Measurements from ENCODE around the gene AKT2. TPM values are rescaled to one million over a fixed set of nuclear protein-coding genes. Genes with fewer than 3 reads are reported as not detected.

AKT2 gene
- 58.4 and 64.4 TPM in 2 replicates for total RNA-seq (ENCODE audit: low replicate concordance)

DNA sequence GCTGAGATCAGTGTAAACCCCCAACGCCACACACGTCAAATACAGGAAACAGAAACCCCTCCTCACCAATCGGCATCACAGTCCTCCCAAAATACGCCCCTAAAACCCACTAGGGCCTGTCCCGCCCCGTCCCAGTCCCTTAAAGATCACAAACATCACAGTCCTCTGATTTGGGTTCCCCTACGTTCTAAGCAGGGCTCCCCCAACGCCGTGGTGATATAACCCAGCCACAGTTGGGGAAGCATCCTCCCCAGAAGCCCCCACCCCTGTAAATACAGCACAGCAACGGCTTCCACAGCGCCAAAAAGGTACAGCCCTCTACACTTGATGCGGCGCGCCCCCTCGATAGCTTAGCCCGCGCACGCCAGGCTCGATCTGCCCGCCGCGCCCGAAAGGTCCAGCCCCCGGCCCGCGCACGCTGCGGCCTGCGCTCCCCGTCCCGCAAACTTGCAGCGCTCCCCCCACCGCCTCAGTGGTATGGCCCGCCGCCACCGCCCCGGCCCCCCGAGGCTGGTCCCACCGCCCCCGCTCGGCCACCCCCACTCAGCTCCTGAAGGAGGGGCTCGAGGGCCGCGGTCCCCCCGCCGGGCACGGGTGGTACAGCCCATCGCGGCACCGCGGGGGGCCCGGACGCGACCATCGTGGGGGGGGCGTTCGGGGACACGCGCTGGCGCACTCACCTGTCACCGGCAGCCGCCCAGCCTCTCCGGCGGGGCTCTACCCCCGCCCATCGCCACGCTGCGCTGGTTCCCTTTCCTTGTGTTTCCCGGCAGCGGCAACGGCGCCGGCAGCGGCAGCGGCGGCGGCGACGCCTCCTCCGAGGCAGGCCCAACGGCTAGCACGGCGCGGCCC, at the start of gene AKT2:
Gene AKT2, minus strand, starts transcription at position 845 of the 852 bp plus-strand sequence. CDS start 20,078 bp downstream, outside the sequence.

DNA sequence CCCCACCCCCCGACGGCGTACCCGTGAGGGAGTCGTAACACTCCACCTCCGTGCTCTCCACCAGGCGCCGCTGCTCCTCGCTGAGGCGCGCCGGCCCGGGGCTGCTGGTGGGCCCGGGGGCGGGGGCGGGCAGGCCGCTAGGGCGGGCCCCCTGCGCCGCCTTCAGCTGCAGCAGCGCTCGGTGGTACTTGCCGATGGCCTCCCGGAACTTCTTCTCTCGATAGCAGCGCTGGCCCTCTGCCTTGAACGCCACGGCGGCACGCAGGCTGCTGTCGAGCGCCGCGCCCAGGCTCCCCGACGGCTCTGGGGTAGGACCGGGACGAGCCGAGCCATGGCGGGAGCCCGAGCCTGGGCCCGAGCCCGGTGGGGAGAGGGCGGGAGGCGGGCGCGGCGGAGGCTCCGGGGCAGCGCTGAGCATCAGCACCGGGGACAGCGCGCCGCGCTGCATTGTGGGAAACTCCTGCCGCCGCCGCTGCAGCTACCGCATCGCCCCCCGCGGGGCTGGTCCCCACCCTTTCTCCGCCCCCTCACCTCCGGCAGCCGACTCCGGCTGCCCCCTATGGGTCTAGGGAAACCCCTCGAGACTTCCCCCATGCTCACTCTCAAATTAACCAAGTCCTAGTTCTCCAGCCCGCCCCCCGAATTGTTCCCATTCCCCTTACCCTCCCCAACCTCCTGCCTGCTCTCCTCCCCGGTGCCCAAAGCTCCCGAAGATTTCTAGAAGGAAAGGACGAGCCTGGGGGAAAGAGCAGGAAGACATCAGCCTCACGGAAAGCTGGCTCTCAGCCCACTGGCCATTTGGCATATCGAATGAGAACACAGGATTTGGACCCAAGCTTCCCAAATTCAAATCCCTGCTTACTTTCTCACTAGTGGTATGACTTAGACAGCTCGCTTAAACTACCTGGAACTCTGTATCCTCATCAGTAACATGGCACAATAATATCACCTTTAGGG, 66.9 kb downstream of the AKT2 start, which contains the start of gene TTC9B:
Gene TTC9B, minus strand, starts transcription at position 451 of the 957 bp plus-strand sequence. Its CDS starts 3 bp downstream, at position 448.

DNA sequence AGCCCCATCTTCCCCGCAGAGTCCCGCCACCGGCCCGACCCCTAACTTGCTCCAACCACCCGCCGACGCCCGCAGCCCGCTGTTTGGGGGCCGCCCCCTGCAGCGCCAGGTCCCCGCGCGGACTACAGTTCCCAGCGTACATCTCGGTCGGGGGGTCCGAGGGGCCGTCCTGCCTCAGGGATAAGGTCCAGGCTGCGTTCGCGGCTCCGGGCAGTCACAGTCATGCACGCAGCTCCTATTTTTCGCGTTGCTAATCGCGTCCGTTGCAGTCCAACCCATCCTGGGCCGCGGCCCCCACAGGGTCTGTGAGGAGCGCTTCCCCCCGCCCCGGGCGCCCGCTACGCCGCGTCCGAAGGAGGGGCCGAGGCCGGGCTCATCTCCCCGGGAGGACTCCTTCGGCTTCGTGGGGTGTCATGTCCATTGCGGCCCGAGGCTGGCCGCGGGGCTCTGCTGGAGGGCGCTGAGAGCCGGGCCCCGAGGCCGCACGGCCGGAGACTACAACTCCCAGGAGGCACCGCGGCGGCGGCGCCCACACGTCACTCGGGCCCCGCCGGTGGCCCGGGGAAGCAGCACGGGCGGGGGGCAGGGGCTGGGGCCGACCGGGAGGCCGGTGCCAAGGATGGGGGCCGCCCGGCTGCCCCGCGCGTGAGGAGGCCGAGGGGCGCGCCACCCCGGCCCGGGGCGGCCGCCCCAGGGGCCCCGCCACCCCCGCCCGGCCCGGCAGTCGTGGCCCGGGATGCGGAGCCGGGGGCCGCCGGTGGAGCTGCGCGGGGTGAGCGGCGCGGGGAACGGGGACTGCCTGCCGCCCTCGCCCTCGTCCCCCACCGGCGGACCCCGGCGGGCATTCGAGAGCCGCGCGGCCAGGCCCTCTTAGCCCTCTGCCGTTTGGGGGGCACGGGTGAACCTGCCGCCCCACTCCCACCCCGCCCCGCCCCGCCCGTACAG, 94.0 kb downstream of the AKT2 start, which contains the start of gene MAP3K10:
Gene MAP3K10, plus strand, starts transcription at position 536 of the 945 bp plus-strand sequence. CDS start 606 bp downstream, outside the sequence.

Other genes with a start within 250 kb of the AKT2 start
- 12.3 and 13.2 TPM in 2 replicates for gene ZNF780B, start 229.1 kb downstream of the AKT2 start, total RNA-seq (ENCODE audit: low replicate concordance)
- gene ZNF780A, start 194.4 kb downstream of the AKT2 start, total RNA-seq (ENCODE audit: low replicate concordance) = 12.3 and 16.5 TPM in 2 replicates
- 4.0 and 7.1 TPM in 2 replicates for gene MAP3K10, start 93.9 kb downstream of the AKT2 start, total RNA-seq (ENCODE audit: low replicate concordance)
- not detected in 2 replicates for gene TTC9B, start 67.0 kb downstream of the AKT2 start, total RNA-seq (ENCODE audit: low replicate concordance)
- gene CCNP, start 58.7 kb downstream of the AKT2 start, total RNA-seq (ENCODE audit: low replicate concordance) = 0.08 and 0.12 TPM in 2 replicates
- gene C19orf47, start 63.1 kb upstream of the AKT2 start, total RNA-seq (ENCODE audit: low replicate concordance) = 4.6 and 6.9 TPM in 2 replicates
- 139 and 177 TPM in 2 replicates for gene PLD3, start 63.4 kb upstream of the AKT2 start, total RNA-seq (ENCODE audit: low replicate concordance)
- gene HIPK4, start 104.8 kb upstream of the AKT2 start, total RNA-seq (ENCODE audit: low replicate concordance) = under 0.01 and 0.08 TPM in 2 replicates
- 0.90 and 1.3 TPM in 2 replicates for gene PRX, start 128.0 kb upstream of the AKT2 start, total RNA-seq (ENCODE audit: low replicate concordance)
- gene SERTAD1, start 140.6 kb upstream of the AKT2 start, total RNA-seq (ENCODE audit: low replicate concordance) = 13.0 and 21.5 TPM in 2 replicates
- 11.2 and 21.9 TPM in 2 replicates for gene SERTAD3, start 159.0 kb upstream of the AKT2 start, total RNA-seq (ENCODE audit: low replicate concordance)
- 146 and 191 TPM in 2 replicates for gene BLVRB, start 180.4 kb upstream of the AKT2 start, total RNA-seq (ENCODE audit: low replicate concordance)
- 1.2 and 7.8 TPM in 2 replicates for gene SPTBN4, start 181.7 kb upstream of the AKT2 start, total RNA-seq (ENCODE audit: low replicate concordance)